HCT116 (cell line): ENCODE results near the gene TACR2. TPM values are rescaled to one million over a fixed set of nuclear protein-coding genes. Genes with fewer than 3 reads are reported as not detected.

ENCODE experiments used
- ATAC-seq: fragments of 200-7000 bp; cut with Tn5 transposase; 2 replicates; pipeline ENCODE4 v1.9.1; 2020; ENCODE audit warnings: mild to moderate bottlenecking, moderate library complexity
- BruUV-seq: library from RNA; stranded (reverse); fragments of 400-500 nt; replicated peaks from 2 replicates; lab custom pipeline; 2021; lab: Mats Ljungman, UMichigan
- CTCF ChIA-PET: fragments of 300-600 bp; sonication (Branson Sonifier 250); formaldehyde crosslinking; loops from one replicate; lab custom pipeline; 2021; ENCODE audit warnings: antibody characterized with exemption; lab: Charles Lee
- POLR2A ChIA-PET: fragments of 300-600, 350-600 bp; sonication (Branson Sonifier 250); formaldehyde crosslinking; loops from one replicate; lab custom pipeline; 2021; ENCODE audit warnings: antibody characterized with exemption; lab: Charles Lee
- RAD21 ChIA-PET, 2 experiments: fragments of 300-600 bp; sonication (Branson Sonifier 250); formaldehyde crosslinking; loops; one replicate each; lab custom pipeline; 2023; ENCODE audit warnings: low total read pairs in 2 of 2; ENCODE audit not compliant: uncharacterized antibody in 2 of 2, unreplicated experiment in 2 of 2, low non-redundant PET in 1 of 2; lab: Charles Lee
- DNase-seq: peaks from one replicate; pipeline ENCODE4 v3.0.0-alpha.2; 2010; ENCODE audit warnings: low read depth, low spot score
- H2AFZ ChIP-seq: fragments of 200-600 bp; shearing (Covaris generic), sonication (generic); 2 replicates; pipeline ENCODE4 v1.6.1; 2017; ENCODE audit warnings: low read depth, mixed run types, mixed read lengths, antibody characterized with exemption, low read length; ENCODE audit not compliant: poor library complexity, severe bottlenecking
- H3K27ac ChIP-seq: 2 replicates; pipeline ENCODE4 v1.5.1; 2012; ENCODE audit warnings: low read depth, low read length
- H3K27me3 ChIP-seq: fragments of 200-600 bp; sonication (generic); 2 replicates; pipeline ENCODE4 v1.6.1; 2016; ENCODE audit warnings: mixed run types, low read length, mixed read lengths; ENCODE audit not compliant: insufficient read depth
- H3K36me3 ChIP-seq, 2 experiments: fragments of 200-500 bp in 1 of 2; fragments of 200-600 bp in 1 of 2; sonication (Bioruptor generic) in 1 of 2; sonication (generic) in 1 of 2; 2 replicates each; pipeline versions ENCODE4 v1.5.1 to v1.6.1; 2014 to 2016; ENCODE audit warnings: low read length in 2 of 2, inconsistent platforms in 1 of 2, mixed read lengths in 1 of 2, mixed run types in 1 of 2; ENCODE audit not compliant: insufficient read depth in 2 of 2, control insufficient read depth in 1 of 2
- H3K4me1 ChIP-seq, 2 experiments: fragments of 200-600 bp in 1 of 2; sonication (generic) in 1 of 2; 2 replicates each; pipeline versions ENCODE4 v1.5.1 to v1.6.1; 2012 to 2017; ENCODE audit warnings: low read length in 2 of 2, inconsistent platforms in 1 of 2, mild to moderate bottlenecking in 1 of 2, mixed read lengths in 1 of 2, mixed run types in 1 of 2, moderate library complexity in 1 of 2; ENCODE audit not compliant: insufficient read depth in 2 of 2, control insufficient read depth in 1 of 2
- H3K4me2 ChIP-seq: fragments of 200-600 bp; sonication (generic); 2 replicates; pipeline ENCODE4 v1.6.1; 2017; ENCODE audit warnings: mixed run types, low read length, mixed read lengths
- H3K4me3 ChIP-seq, 2 experiments: fragments of 200-600 bp in 1 of 2; sonication (generic) in 1 of 2; replicated peaks in 1 of 2; 2 replicates each; pipeline ENCODE4 v1.5.1; 2011 to 2016; ENCODE audit warnings: low read length in 2 of 2, control low read depth in 1 of 2, low read depth in 1 of 2, mild to moderate bottlenecking in 1 of 2, mixed read lengths in 1 of 2, mixed run types in 1 of 2
- H3K79me2 ChIP-seq: fragments of 200-600 bp; sonication (generic); 2 replicates; pipeline ENCODE4 v1.6.1; 2017; ENCODE audit warnings: mild to moderate bottlenecking, mixed run types, low read length, moderate library complexity, mixed read lengths; ENCODE audit not compliant: insufficient read depth
- H3K9ac ChIP-seq: fragments of 200-600 bp; sonication (generic); 2 replicates; pipeline ENCODE4 v1.6.1; 2016; ENCODE audit warnings: low read length, mixed read lengths
- H3K9me2 ChIP-seq: fragments of 200-600 bp; sonication (generic), shearing (Covaris generic); 2 replicates; pipeline ENCODE4 v1.6.1; 2017; ENCODE audit warnings: mixed run types, mild to moderate bottlenecking, moderate library complexity; ENCODE audit not compliant: insufficient read depth
- H3K9me3 ChIP-seq, 2 experiments: fragments of 200-500 bp in 1 of 2; fragments of 200-600 bp in 1 of 2; sonication (Bioruptor generic) in 1 of 2; sonication (generic) in 1 of 2; 2 replicates each; pipeline ENCODE4 v1.6.1; 2014 to 2017; ENCODE audit warnings: low read length in 2 of 2, mixed read lengths in 2 of 2, inconsistent platforms in 1 of 2, low read depth in 1 of 2, mild to moderate bottlenecking in 1 of 2, mixed run types in 1 of 2, moderate library complexity in 1 of 2; ENCODE audit not compliant: control insufficient read depth in 1 of 2, insufficient read depth in 1 of 2
- H4K20me1 ChIP-seq: fragments of 200-600 bp; sonication (generic), shearing (Covaris generic); 2 replicates; pipeline ENCODE4 v1.6.1; 2017; ENCODE audit warnings: mixed run types, mild to moderate bottlenecking, moderate library complexity; ENCODE audit not compliant: insufficient read depth
- CBX3 ChIP-seq: IDR thresholded peaks from 2 replicates; pipeline ENCODE4 v1.6.1; 2012; ENCODE audit warnings: low read depth
- EGR1 ChIP-seq: IDR thresholded peaks from 2 replicates; pipeline ENCODE4 v1.6.1; 2012; ENCODE audit warnings: low read depth
- ELF1 ChIP-seq: IDR thresholded peaks from 2 replicates; pipeline ENCODE4 v1.6.1; 2012; ENCODE audit warnings: low read depth, borderline replicate concordance
- EZH2phosphoT487 ChIP-seq: fragments of 200-600 bp; IDR thresholded peaks from 2 replicates; pipeline ENCODE4 v1.6.1; 2018; ENCODE audit warnings: antibody characterized with exemption, borderline replicate concordance
- FOSL1 ChIP-seq: IDR thresholded peaks from 2 replicates; pipeline ENCODE4 v1.6.1; 2012; ENCODE audit warnings: low read depth
- JUND ChIP-seq: IDR thresholded peaks from 2 replicates; pipeline ENCODE4 v1.6.1; 2012
- POLR2A ChIP-seq: IDR thresholded peaks from 2 replicates; pipeline ENCODE4 v1.7.0; 2011; ENCODE audit warnings: borderline replicate concordance; ENCODE audit not compliant: insufficient read depth, insufficient read length; ENCODE audit errors: extremely low read depth
- RAD21 ChIP-seq: IDR thresholded peaks from 2 replicates; pipeline ENCODE4 v1.6.1; 2012; ENCODE audit warnings: low read depth, mild to moderate bottlenecking
- REST ChIP-seq: IDR thresholded peaks from 2 replicates; pipeline ENCODE4 v1.6.1; 2012; ENCODE audit warnings: low read depth
- SIN3A ChIP-seq: IDR thresholded peaks from 2 replicates; pipeline ENCODE4 v1.6.1; 2012; ENCODE audit warnings: low read depth
- SP1 ChIP-seq: IDR thresholded peaks from 2 replicates; pipeline ENCODE4 v1.6.1; 2012; ENCODE audit warnings: low read depth
- TCF7L2 ChIP-seq: IDR thresholded peaks from 2 replicates; pipeline ENCODE4 v1.7.0; 2011; ENCODE audit warnings: borderline replicate concordance, inconsistent platforms; ENCODE audit not compliant: insufficient read depth, insufficient read length; ENCODE audit errors: extremely low read depth
- YY1 ChIP-seq: IDR thresholded peaks from 2 replicates; pipeline ENCODE4 v1.6.1; 2011; ENCODE audit warnings: low read length, low read depth, moderate library complexity, mild to moderate bottlenecking; ENCODE audit not compliant: insufficient replicate concordance; ENCODE audit errors: extremely low read depth
- ZFX ChIP-seq: fragments of 450-650 bp; IDR thresholded peaks from 2 replicates; pipeline ENCODE4 v1.6.1; 2017
- ZNF274 ChIP-seq: fragments of 200-500 bp; sonication (Bioruptor generic); IDR thresholded peaks from 2 replicates; pipeline ENCODE4 v1.6.1; 2014; ENCODE audit warnings: mild to moderate bottlenecking, low read depth, low read length, inconsistent platforms
- intact Hi-C: fragments of 100-400 bp; cut with micrococcal nuclease; formaldehyde crosslinking; loops from 2 replicates; pipeline ENCODE4 v1.10.0; 2022
- total RNA-seq: library from RNA; stranded (reverse); gene quantifications from one replicate; pipeline ENCODE4 v1.2.1, GENCODE V29; 2021; ENCODE audit not compliant: unreplicated experiment
- TF ChIP-seq, protein P1 (sequence below), 3 experiments: fragments of 200-600 bp in 1 of 3; sonication (generic) in 1 of 3; IDR thresholded peaks in 2 of 3; conservative IDR thresholded peaks in 1 of 3; 2 replicates each; pipeline ENCODE4 v1.5.1; 2012 to 2017; ENCODE audit warnings: low read depth in 2 of 3, low read length in 2 of 3, antibody characterized with exemption in 1 of 3, borderline replicate concordance in 1 of 3, control low read depth in 1 of 3, mild to moderate bottlenecking in 1 of 3, mixed read lengths in 1 of 3, mixed run types in 1 of 3, moderate library complexity in 1 of 3; ENCODE audit not compliant: insufficient read depth in 1 of 3
- TF ChIP-seq, protein P2 (sequence below): IDR thresholded peaks from 2 replicates; pipeline ENCODE4 v1.6.1; 2012
- TF ChIP-seq, protein P3 (sequence below): IDR thresholded peaks from 2 replicates; pipeline ENCODE4 v1.6.1; 2011; ENCODE audit warnings: mild to moderate bottlenecking, low read length, moderate library complexity; ENCODE audit not compliant: insufficient replicate concordance; ENCODE audit errors: extremely low read depth

The TACR2 gene
- total RNA-seq, 1 experiment from 2014 or later: not detected

- intact Hi-C loops: loop anchor here (5.0 kb wide), 1 partner anchor 387 kb away; no protein-coding TSS in a partner anchor
- TF ChIP-seq, protein P1, sequence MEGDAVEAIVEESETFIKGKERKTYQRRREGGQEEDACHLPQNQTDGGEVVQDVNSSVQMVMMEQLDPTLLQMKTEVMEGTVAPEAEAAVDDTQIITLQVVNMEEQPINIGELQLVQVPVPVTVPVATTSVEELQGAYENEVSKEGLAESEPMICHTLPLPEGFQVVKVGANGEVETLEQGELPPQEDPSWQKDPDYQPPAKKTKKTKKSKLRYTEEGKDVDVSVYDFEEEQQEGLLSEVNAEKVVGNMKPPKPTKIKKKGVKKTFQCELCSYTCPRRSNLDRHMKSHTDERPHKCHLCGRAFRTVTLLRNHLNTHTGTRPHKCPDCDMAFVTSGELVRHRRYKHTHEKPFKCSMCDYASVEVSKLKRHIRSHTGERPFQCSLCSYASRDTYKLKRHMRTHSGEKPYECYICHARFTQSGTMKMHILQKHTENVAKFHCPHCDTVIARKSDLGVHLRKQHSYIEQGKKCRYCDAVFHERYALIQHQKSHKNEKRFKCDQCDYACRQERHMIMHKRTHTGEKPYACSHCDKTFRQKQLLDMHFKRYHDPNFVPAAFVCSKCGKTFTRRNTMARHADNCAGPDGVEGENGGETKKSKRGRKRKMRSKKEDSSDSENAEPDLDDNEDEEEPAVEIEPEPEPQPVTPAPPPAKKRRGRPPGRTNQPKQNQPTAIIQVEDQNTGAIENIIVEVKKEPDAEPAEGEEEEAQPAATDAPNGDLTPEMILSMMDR (IDR thresholded peaks at IDR 0.05 in 2 of 3, conservative IDR thresholded peaks at IDR 0.05 in 1 of 3; ENCODE audit: borderline replicate concordance in 1 of 3, insufficient read depth in 1 of 3, low read depth in 2 of 3, low read length in 2 of 3): no peak
- TF ChIP-seq ZFX (no peak), RAD21 (no peak), FOSL1 (no peak), EGR1 (no peak), POLR2A (no peak), EZH2phosphoT487 (no peak), JUND (no peak), YY1 (no peak), ZNF274 (no peak), SIN3A (no peak), ELF1 (no peak), REST (no peak), CBX3 (no peak), SP1 (no peak), TCF7L2 (no peak)
- TF ChIP-seq, protein P2, sequence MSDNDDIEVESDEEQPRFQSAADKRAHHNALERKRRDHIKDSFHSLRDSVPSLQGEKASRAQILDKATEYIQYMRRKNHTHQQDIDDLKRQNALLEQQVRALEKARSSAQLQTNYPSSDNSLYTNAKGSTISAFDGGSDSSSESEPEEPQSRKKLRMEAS: no peak
- TF ChIP-seq, protein P3, sequence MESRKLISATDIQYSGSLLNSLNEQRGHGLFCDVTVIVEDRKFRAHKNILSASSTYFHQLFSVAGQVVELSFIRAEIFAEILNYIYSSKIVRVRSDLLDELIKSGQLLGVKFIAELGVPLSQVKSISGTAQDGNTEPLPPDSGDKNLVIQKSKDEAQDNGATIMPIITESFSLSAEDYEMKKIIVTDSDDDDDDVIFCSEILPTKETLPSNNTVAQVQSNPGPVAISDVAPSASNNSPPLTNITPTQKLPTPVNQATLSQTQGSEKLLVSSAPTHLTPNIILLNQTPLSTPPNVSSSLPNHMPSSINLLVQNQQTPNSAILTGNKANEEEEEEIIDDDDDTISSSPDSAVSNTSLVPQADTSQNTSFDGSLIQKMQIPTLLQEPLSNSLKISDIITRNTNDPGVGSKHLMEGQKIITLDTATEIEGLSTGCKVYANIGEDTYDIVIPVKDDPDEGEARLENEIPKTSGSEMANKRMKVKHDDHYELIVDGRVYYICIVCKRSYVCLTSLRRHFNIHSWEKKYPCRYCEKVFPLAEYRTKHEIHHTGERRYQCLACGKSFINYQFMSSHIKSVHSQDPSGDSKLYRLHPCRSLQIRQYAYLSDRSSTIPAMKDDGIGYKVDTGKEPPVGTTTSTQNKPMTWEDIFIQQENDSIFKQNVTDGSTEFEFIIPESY: no peak
These were observed 22.7 kb downstream of the TACR2 start for GRCh38 chr10:69394020-69394419.

More at GRCh38 chr10:69394020-69394419, 22.7 kb downstream of the TACR2 start:
- BruUV-seq: no TSS peak
- Histone ChIP-seq H3K9me3 (no peaks in the 10 kb centered on the region), H3K9me2 (no peaks in the 10 kb centered on the region), H2AFZ (no peak overlapping the region), H3K4me3 (no peak overlapping the region), H3K27ac (no peak overlapping the region), H3K79me2 (no peaks in the 10 kb centered on the region), H3K4me2 (no peak overlapping the region), H3K36me3 (0 out of 4 replicates have a peak, but pooled peaks cover 0 to under 1% of the 10 kb centered on the region in 2 experiments), H4K20me1 (no peaks in the 10 kb centered on the region; the same call in 1 of the 2 replicates), H3K9ac (no peak overlapping the region), H3K27me3 (no peaks in the 10 kb centered on the region), H3K4me1 (peaks cover 0 to 7% of the 10 kb centered on the region in 2 experiments; a peak in 1 of 4 replicates)
- ChIA-PET CTCF (interaction anchor here (1.3 kb wide), 1 partner anchor 14 kb away, joined by 4 read pairs; no protein-coding TSS in a partner anchor), POLR2A (no interaction called here), RAD21 (no interaction called here)
- no peak for DNase-seq
- ATAC-seq: no peak
